Measurements from ENCODE around the gene ADAMTSL1. TPM values are rescaled to one million over a fixed set of nuclear protein-coding genes. Genes with fewer than 3 reads are reported as not detected.

The ADAMTSL1 gene
- total and polyA plus RNA-seq, 2 donors from 2014 or later, result 3.0 to 27.3 TPM

GRCh38 chr9:18890372-18890771, 416.4 kb downstream of the ADAMTSL1 start:
- FAIRE-seq (no peak), DNase-seq (no peak)
- TF ChIP-seq, protein P1, sequence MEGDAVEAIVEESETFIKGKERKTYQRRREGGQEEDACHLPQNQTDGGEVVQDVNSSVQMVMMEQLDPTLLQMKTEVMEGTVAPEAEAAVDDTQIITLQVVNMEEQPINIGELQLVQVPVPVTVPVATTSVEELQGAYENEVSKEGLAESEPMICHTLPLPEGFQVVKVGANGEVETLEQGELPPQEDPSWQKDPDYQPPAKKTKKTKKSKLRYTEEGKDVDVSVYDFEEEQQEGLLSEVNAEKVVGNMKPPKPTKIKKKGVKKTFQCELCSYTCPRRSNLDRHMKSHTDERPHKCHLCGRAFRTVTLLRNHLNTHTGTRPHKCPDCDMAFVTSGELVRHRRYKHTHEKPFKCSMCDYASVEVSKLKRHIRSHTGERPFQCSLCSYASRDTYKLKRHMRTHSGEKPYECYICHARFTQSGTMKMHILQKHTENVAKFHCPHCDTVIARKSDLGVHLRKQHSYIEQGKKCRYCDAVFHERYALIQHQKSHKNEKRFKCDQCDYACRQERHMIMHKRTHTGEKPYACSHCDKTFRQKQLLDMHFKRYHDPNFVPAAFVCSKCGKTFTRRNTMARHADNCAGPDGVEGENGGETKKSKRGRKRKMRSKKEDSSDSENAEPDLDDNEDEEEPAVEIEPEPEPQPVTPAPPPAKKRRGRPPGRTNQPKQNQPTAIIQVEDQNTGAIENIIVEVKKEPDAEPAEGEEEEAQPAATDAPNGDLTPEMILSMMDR (IDR thresholded peaks at IDR 0.05; ENCODE audit: borderline replicate concordance, extremely low read depth, insufficient read depth), result no peak
- Histone ChIP-seq H3K9ac (ENCODE audit: low read length in 3 of 3) (no peak overlapping the region), H3K27ac (ENCODE audit: low read depth in 2 of 2, low read length in 2 of 2) (no peak overlapping the region), H3K36me3 (ENCODE audit: control insufficient read depth in 2 of 3, insufficient read depth in 3 of 3, low read length in 3 of 3) (no peaks in the 10 kb centered on the region), H3K27me3 (ENCODE audit: control insufficient read depth, insufficient read depth, low read length) (no peaks in the 10 kb centered on the region), H3K9me3 (ENCODE audit: control insufficient read depth in 2 of 3, insufficient read depth in 1 of 3, low read length in 3 of 3) (peaks cover 0 to 5% (median 0%) of the 10 kb centered on the region in 3 donors), H3K4me1 (ENCODE audit: control insufficient read depth in 2 of 3, insufficient read depth in 2 of 3, low read depth in 1 of 3, low read length in 3 of 3) (no peaks in the 10 kb centered on the region), H3K4me3 (ENCODE audit: low read length in 3 of 3) (no peak overlapping the region)
- intact Hi-C loops (cut with DNase I), result no loop called here

GRCh38 chr9:18891946-18892670, 418.2 kb downstream of the ADAMTSL1 start:
- H3K9ac ChIP-seq (ENCODE audit: low read length in 3 of 3), result no peak overlapping the region
- TF ChIP-seq, protein P1 (IDR thresholded peaks at IDR 0.05; ENCODE audit: borderline replicate concordance, extremely low read depth, insufficient read depth), result no peak
- H3K4me3 ChIP-seq (ENCODE audit: low read length in 3 of 3), result no peak overlapping the region
- H3K27ac ChIP-seq (ENCODE audit: low read depth in 2 of 2, low read length in 2 of 2), result no peak overlapping the region
- peaks cover 0 to 20% (median 5%) of the 10 kb centered on the region in 3 donors for H3K9me3 ChIP-seq (ENCODE audit: control insufficient read depth in 2 of 3, insufficient read depth in 1 of 3, low read length in 3 of 3)
- H3K36me3 ChIP-seq (ENCODE audit: control insufficient read depth in 2 of 3, insufficient read depth in 3 of 3, low read length in 3 of 3), result no peaks in the 10 kb centered on the region
- DNase-seq, result no peak
- H3K4me1 ChIP-seq (ENCODE audit: control insufficient read depth in 2 of 3, insufficient read depth in 2 of 3, low read depth in 1 of 3, low read length in 3 of 3), result no peaks in the 10 kb centered on the region
- no peak for FAIRE-seq
- no peaks in the 10 kb centered on the region for H3K27me3 ChIP-seq (ENCODE audit: control insufficient read depth, insufficient read depth, low read length)
- intact Hi-C loops (cut with DNase I), result no loop called here

GRCh38 chr9:18893046-18893445, 419.1 kb downstream of the ADAMTSL1 start:
- TF ChIP-seq, protein P1 (IDR thresholded peaks at IDR 0.05; ENCODE audit: borderline replicate concordance, extremely low read depth, insufficient read depth), result no peak
- no peak overlapping the region for H3K4me3 ChIP-seq (ENCODE audit: low read length in 3 of 3)
- H3K4me1 ChIP-seq (ENCODE audit: control insufficient read depth in 2 of 3, insufficient read depth in 2 of 3, low read depth in 1 of 3, low read length in 3 of 3), result no peaks in the 10 kb centered on the region
- no peaks in the 10 kb centered on the region for H3K36me3 ChIP-seq (ENCODE audit: control insufficient read depth in 2 of 3, insufficient read depth in 3 of 3, low read length in 3 of 3)
- peaks cover 0 to 20% (median 5%) of the 10 kb centered on the region in 3 donors for H3K9me3 ChIP-seq (ENCODE audit: control insufficient read depth in 2 of 3, insufficient read depth in 1 of 3, low read length in 3 of 3)
- FAIRE-seq (no peak), DNase-seq (no peak)
- H3K9ac ChIP-seq (ENCODE audit: low read length in 3 of 3), result no peak overlapping the region
- H3K27me3 ChIP-seq (ENCODE audit: control insufficient read depth, insufficient read depth, low read length), result no peaks in the 10 kb centered on the region
- intact Hi-C loops (cut with DNase I), result no loop called here
- no peak overlapping the region for H3K27ac ChIP-seq (ENCODE audit: low read depth in 2 of 2, low read length in 2 of 2)
